ENCODE measurements around the gene HAND2.

DNA sequence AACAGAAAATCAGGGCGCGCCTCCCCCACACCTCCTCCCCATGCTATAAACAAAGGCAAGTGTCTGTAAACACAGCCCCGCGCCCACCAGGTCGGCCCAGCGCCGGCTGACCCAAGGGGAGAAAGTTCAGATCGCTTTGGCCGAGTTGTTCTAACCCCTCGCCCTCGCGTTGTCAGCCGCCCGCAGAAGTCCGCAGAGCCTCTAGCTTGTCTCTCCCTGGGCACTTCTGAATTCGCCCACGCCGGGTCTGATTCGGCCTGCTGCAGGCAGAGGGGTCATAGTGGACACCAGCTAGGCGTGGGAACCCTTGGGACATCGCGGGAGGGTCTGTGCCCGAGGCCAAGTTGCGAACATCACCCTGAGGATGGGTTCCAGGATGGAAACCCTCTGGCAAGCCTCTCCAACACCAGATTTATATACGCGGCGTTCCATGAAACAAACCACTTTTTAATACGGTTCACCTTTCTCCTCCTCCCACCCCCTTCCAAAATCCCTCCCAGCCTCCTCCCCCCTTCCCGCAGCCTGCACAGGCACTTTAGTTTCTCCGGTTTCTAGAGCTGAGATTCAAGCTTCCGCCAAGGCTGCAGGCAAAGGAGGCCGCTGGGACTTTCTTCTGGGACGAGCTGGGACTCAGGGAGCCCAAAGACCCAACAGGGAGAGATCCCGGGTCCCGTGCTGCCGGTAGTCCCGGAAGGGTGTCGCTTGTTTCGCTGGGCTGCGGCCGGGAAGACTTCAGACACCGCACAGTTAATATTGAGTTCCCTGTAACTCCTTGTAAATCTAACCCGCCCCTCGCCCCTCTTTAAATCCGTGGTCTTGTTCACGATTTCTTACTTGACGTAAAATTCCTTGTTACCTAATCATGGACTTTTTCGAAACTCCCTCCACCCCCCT is 4.7 kb downstream of the HAND2 start:
- TF ChIP-seq, protein P1, sequence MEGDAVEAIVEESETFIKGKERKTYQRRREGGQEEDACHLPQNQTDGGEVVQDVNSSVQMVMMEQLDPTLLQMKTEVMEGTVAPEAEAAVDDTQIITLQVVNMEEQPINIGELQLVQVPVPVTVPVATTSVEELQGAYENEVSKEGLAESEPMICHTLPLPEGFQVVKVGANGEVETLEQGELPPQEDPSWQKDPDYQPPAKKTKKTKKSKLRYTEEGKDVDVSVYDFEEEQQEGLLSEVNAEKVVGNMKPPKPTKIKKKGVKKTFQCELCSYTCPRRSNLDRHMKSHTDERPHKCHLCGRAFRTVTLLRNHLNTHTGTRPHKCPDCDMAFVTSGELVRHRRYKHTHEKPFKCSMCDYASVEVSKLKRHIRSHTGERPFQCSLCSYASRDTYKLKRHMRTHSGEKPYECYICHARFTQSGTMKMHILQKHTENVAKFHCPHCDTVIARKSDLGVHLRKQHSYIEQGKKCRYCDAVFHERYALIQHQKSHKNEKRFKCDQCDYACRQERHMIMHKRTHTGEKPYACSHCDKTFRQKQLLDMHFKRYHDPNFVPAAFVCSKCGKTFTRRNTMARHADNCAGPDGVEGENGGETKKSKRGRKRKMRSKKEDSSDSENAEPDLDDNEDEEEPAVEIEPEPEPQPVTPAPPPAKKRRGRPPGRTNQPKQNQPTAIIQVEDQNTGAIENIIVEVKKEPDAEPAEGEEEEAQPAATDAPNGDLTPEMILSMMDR (IDR thresholded peaks at IDR 0.05; ENCODE audit: insufficient read depth, low read depth, low read length) = no peak
- TF ChIP-seq EZH2 (IDR thresholded peaks at IDR 0.05; ENCODE audit: insufficient read depth, low read length) = peak; percentile 48
